B cell (primary cell): ENCODE measurements around the gene HACE1.

Source experiments
- EZH2 ChIP-seq: IDR thresholded peaks from 2 replicates; pipeline ENCODE4 v1.6.1; 2012; ENCODE audit warnings: borderline replicate concordance, low read depth, mild to moderate bottlenecking, moderate library complexity, low read length; ENCODE audit not compliant: insufficient read depth, poor library complexity, severe bottlenecking
- TF ChIP-seq, protein P1 (sequence below): fragments of 200-600 bp; IDR thresholded peaks from one replicate; pipeline ENCODE4 v1.8.0; 2022; ENCODE audit warnings: antibody characterized with exemption, mild to moderate bottlenecking

DNA sequence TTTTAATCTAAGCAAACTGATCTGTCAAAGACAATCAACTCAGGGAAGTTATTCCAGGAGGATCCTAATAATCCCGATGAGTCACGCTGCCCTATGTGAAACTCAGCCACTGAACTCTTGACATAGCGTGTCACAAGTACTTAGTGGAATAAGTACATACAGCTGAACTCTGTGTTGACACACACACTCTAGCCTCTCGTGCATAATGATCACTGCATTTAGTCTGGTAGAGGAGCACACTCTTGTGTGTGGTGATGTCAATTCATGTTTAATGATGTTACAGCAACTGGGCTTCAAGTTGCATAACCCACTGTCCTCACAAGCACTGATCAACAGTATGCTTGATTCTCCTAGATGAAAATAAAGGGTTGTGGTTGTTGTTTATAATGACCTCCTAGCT, 148.3 kb downstream of the HACE1 start:
- TF ChIP-seq, protein P1, sequence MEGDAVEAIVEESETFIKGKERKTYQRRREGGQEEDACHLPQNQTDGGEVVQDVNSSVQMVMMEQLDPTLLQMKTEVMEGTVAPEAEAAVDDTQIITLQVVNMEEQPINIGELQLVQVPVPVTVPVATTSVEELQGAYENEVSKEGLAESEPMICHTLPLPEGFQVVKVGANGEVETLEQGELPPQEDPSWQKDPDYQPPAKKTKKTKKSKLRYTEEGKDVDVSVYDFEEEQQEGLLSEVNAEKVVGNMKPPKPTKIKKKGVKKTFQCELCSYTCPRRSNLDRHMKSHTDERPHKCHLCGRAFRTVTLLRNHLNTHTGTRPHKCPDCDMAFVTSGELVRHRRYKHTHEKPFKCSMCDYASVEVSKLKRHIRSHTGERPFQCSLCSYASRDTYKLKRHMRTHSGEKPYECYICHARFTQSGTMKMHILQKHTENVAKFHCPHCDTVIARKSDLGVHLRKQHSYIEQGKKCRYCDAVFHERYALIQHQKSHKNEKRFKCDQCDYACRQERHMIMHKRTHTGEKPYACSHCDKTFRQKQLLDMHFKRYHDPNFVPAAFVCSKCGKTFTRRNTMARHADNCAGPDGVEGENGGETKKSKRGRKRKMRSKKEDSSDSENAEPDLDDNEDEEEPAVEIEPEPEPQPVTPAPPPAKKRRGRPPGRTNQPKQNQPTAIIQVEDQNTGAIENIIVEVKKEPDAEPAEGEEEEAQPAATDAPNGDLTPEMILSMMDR, result no peak
- TF ChIP-seq EZH2, result no peak
